Neuronal stem cell (in vitro differentiated cells): ENCODE data around the gene RAB17.

ENCODE experiments used
- DNase-seq: peaks from one replicate; pipeline ENCODE4 v3.0.0-alpha.2; 2013; ENCODE audit warnings: low spot score
- H2AFZ ChIP-seq: one replicate; pipeline ENCODE4 v1.6.1; 2013; ENCODE audit warnings: mild to moderate bottlenecking, low read length, inconsistent platforms
- H2AK5ac ChIP-seq: 2 replicates; pipeline ENCODE4 v1.6.1; 2013; ENCODE audit warnings: low read depth, mild to moderate bottlenecking, inconsistent platforms, low read length, moderate library complexity, mixed read lengths
- H2BK120ac ChIP-seq: 2 replicates; pipeline ENCODE4 v1.6.1; 2013; ENCODE audit warnings: low read depth, mild to moderate bottlenecking, inconsistent platforms, low read length, moderate library complexity, mixed read lengths
- H2BK12ac ChIP-seq: one replicate; pipeline ENCODE4 v1.6.1; 2013; ENCODE audit warnings: low read length, inconsistent platforms
- H2BK15ac ChIP-seq: 2 replicates; pipeline ENCODE4 v1.6.1; 2013; ENCODE audit warnings: mild to moderate bottlenecking, low read length, inconsistent platforms, mixed read lengths
- H2BK5ac ChIP-seq: one replicate; pipeline ENCODE4 v1.6.1; 2013; ENCODE audit warnings: inconsistent platforms, mild to moderate bottlenecking, low read length, moderate library complexity
- H3K14ac ChIP-seq: one replicate; pipeline ENCODE4 v1.6.1; 2013; ENCODE audit warnings: low read length, inconsistent platforms
- H3K18ac ChIP-seq: 2 replicates; pipeline ENCODE4 v1.6.1; 2013; ENCODE audit warnings: low read length, inconsistent platforms
- H3K23ac ChIP-seq: 2 replicates; pipeline ENCODE4 v1.6.1; 2013; ENCODE audit warnings: low read depth, mild to moderate bottlenecking, mixed read lengths, low read length, inconsistent platforms; ENCODE audit not compliant: poor library complexity
- H3K27ac ChIP-seq: replicated peaks from 3 replicates; pipeline ENCODE4 v1.5.1; 2013; ENCODE audit warnings: low read length, inconsistent platforms
- H3K27me3 ChIP-seq, 3 experiments: 2 replicates each; pipeline ENCODE4 v1.6.1; 2013; ENCODE audit warnings: low read length in 3 of 3, mild to moderate bottlenecking in 2 of 3, inconsistent platforms in 1 of 3, low read depth in 1 of 3, mixed read lengths in 1 of 3, moderate library complexity in 1 of 3; ENCODE audit not compliant: control insufficient read depth in 3 of 3, insufficient read depth in 3 of 3
- H3K36me3 ChIP-seq, 2 donors: replicated peaks in 1 of 2; 2 replicates each; pipeline ENCODE4 v1.6.1; 2013; ENCODE audit warnings: low read length in 2 of 2; ENCODE audit not compliant: control insufficient read depth in 2 of 2, insufficient read depth in 2 of 2
- H3K4ac ChIP-seq: 2 replicates; pipeline ENCODE4 v1.6.1; 2013; ENCODE audit warnings: inconsistent platforms, mild to moderate bottlenecking, low read length, moderate library complexity
- H3K4me1 ChIP-seq, 2 donors: 1 replicate in 1 of 2; 2 replicates in 1 of 2; pipeline ENCODE4 v1.6.1; 2013; ENCODE audit warnings: low read length in 2 of 2, low read depth in 1 of 2; ENCODE audit not compliant: control insufficient read depth in 2 of 2, insufficient read depth in 1 of 2
- H3K4me2 ChIP-seq: one replicate; pipeline ENCODE4 v1.6.1; 2013; ENCODE audit warnings: mild to moderate bottlenecking, low read length, inconsistent platforms; ENCODE audit not compliant: insufficient read depth, poor library complexity, severe bottlenecking
- H3K4me3 ChIP-seq, 2 donors: 2 replicates each; pipeline ENCODE4 v1.5.1; 2013; ENCODE audit warnings: low read length in 2 of 2, mild to moderate bottlenecking in 2 of 2, inconsistent platforms in 1 of 2, moderate library complexity in 1 of 2
- H3K79me1 ChIP-seq: one replicate; pipeline ENCODE4 v1.6.1; 2013; ENCODE audit warnings: low read depth, mild to moderate bottlenecking, inconsistent platforms, low read length, moderate library complexity
- H3K9ac ChIP-seq: one replicate; pipeline ENCODE4 v1.6.1; 2013; ENCODE audit warnings: mild to moderate bottlenecking, low read depth, low read length, inconsistent platforms; ENCODE audit not compliant: poor library complexity
- H3K9me3 ChIP-seq, 2 donors: replicated peaks in 1 of 2; 2 replicates each; pipeline versions ENCODE3 to v1.6.1; 2013; ENCODE audit warnings: low read length in 2 of 2, mild to moderate bottlenecking in 2 of 2, inconsistent platforms in 1 of 2, low read depth in 1 of 2, mixed read lengths in 1 of 2, moderate library complexity in 1 of 2; ENCODE audit not compliant: control insufficient read depth in 2 of 2, insufficient read depth in 1 of 2
- H4K8ac ChIP-seq: one replicate; pipeline ENCODE4 v1.6.1; 2013; ENCODE audit warnings: low read depth, mild to moderate bottlenecking, inconsistent platforms, low read length, moderate library complexity
- H4K91ac ChIP-seq: one replicate; pipeline ENCODE4 v1.6.1; 2013; ENCODE audit warnings: low read length, low read depth, mild to moderate bottlenecking, inconsistent platforms; ENCODE audit not compliant: poor library complexity
- WGBS, 2 donors: extraction: QIAGEN DNeasy Blood & Tissue Kit; methylation state at CpG; one replicate each; pipeline ENCODE4 v1.1.7; 2013; ENCODE audit warnings: missing lambda C conversion rate in 2 of 2, mixed read lengths in 1 of 2; ENCODE audit not compliant: insufficient read length in 2 of 2, insufficient replicate concordance in 1 of 2; ENCODE audit errors: extremely low coverage in 2 of 2; 5-methylcytosine and 5-hydroxymethylcytosine counted together

The RAB17 gene

DNA sequence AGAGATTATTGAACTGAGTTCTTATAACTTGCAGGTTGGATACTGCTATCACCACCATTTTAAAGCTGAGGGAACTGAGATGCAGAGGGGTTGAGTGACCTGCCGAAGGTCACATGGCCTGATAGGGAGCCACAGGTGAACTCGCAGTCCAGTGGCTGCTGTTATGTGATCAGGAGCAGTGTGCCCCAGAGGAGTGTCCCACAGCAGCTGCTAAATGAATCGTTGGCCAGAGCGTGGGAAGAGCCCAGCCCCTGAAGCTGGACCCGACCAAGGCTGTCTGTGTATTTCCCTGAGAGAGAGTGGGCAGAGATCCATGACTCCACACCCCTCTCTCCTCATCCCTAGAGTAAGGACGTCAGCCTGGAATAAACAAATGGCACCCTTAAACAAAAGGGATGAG is 50.9 kb downstream of the RAB17 start:
- Histone ChIP-seq H3K23ac (no peak overlapping the region), H3K27ac (no peak overlapping the region)
- WGBS, 2 donors = no CpG with 5 or more reads among the region's 6 CpGs

DNA sequence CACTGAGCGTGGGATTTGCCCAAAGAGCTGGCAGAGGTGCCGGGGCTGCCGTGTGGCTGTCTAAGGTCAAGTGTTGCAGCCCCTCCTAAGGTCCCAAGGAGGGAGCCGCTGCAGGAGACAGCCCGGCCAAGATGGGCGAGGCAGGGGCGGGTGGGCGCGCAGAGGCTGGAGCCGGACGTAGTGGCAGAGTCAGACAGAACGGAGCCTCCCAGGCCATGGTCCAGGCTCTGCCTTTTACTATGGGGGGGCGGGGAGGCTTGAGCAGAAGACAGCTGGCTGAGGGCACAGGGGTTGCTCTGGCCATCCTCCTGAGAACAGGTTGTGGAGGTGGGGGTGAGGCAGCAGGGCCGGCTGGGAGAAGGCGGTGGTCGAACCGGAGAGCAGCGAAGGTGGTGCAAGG is 51.6 kb downstream of the RAB17 start:
- Histone ChIP-seq H3K4ac (no peak overlapping the region), H4K8ac (no peak overlapping the region), H2BK5ac (no peak overlapping the region), H3K18ac (no peak overlapping the region), H3K14ac (no peak overlapping the region), H3K4me2 (no peak overlapping the region), H3K9ac (no peak overlapping the region), H3K36me3 (no peaks in the 10 kb centered on the region), H2AK5ac (no peak overlapping the region), H3K27ac (no peak overlapping the region), H2BK15ac (no peak overlapping the region), H3K4me3 (no peak overlapping the region), H3K23ac (peak overlapping the region; percentile 76), H3K4me1 (peaks cover 0 to 8% of the 10 kb centered on the region in 2 donors), H2BK120ac (no peak overlapping the region), H4K91ac (no peak overlapping the region), H2BK12ac (no peak overlapping the region), H3K79me1 (no peaks in the 10 kb centered on the region), H2AFZ (no peak overlapping the region), H3K9me3 (no peaks in the 10 kb centered on the region), H3K27me3 (peaks cover 0 to 8% (median 0%) of the 10 kb centered on the region in 3 experiments)
- no CpG with 5 or more reads among the region's 18 CpGs for WGBS, 2 donors
- no peak for DNase-seq

More for the DNA sequence above, 50.9 kb downstream of the RAB17 start:
- no peak overlapping the region for H3K4me2 ChIP-seq
- no peaks in the 10 kb centered on the region for H3K36me3 ChIP-seq
- no peak overlapping the region for H2BK12ac ChIP-seq
- no peaks in the 10 kb centered on the region for H3K79me1 ChIP-seq
- H2BK5ac ChIP-seq = no peak overlapping the region
- H3K4me3 ChIP-seq = no peak overlapping the region
- no peak overlapping the region for H4K91ac ChIP-seq
- no peak overlapping the region for H3K14ac ChIP-seq
- no peak overlapping the region for H2BK120ac ChIP-seq
- no peak overlapping the region for H3K18ac ChIP-seq
- H3K9ac ChIP-seq = no peak overlapping the region
- no peak overlapping the region for H3K4ac ChIP-seq
- H3K9me3 ChIP-seq = no peaks in the 10 kb centered on the region
- H2AK5ac ChIP-seq = no peak overlapping the region
- DNase-seq = no peak
- H2BK15ac ChIP-seq = no peak overlapping the region
- H4K8ac ChIP-seq = no peak overlapping the region
- peaks cover 0 to 8% (median 0%) of the 10 kb centered on the region in 3 experiments for H3K27me3 ChIP-seq
- H3K4me1 ChIP-seq = peaks cover 0 to 8% of the 10 kb centered on the region in 2 donors
- no peak overlapping the region for H2AFZ ChIP-seq

GRCh38 chr2:237538001-237538720 is 52.4 kb downstream of the RAB17 start:
- Histone ChIP-seq H3K23ac (peak overlapping the region; percentile 25), H3K9ac (peak overlapping the region; percentile 12), H3K27ac (no peak overlapping the region), H3K9me3 (no peaks in the 10 kb centered on the region), H4K91ac (no peak overlapping the region), H3K79me1 (no peaks in the 10 kb centered on the region), H2BK12ac (no peak overlapping the region), H2BK15ac (no peak overlapping the region), H3K18ac (peak overlapping the region; percentile 23), H2BK120ac (no peak overlapping the region), H3K36me3 (no peaks in the 10 kb centered on the region), H4K8ac (no peak overlapping the region), H3K4ac (no peak overlapping the region), H2AFZ (no peak overlapping the region), H3K4me1 (peaks cover 0 to 8% of the 10 kb centered on the region in 2 donors), H3K27me3 (peaks cover 0 to 8% (median 0%) of the 10 kb centered on the region in 3 experiments), H2AK5ac (no peak overlapping the region), H3K4me2 (no peak overlapping the region), H3K14ac (no peak overlapping the region), H2BK5ac (peak overlapping the region; percentile 25), H3K4me3 (no peak overlapping the region)
- DNase-seq = no peak
- WGBS, 2 donors = no CpG with 5 or more reads among the region's 29 CpGs

GRCh38 chr2:237536617-237537016 is 53.9 kb downstream of the RAB17 start:
- peak overlapping the region; percentile 26 for H3K18ac ChIP-seq
- H3K14ac ChIP-seq = peak overlapping the region; percentile 78
- no peak overlapping the region for H2BK120ac ChIP-seq
- peaks cover 4 to 8% of the 10 kb centered on the region in 2 donors for H3K4me1 ChIP-seq
- no peak overlapping the region for H2BK15ac ChIP-seq
- WGBS, 2 donors = no CpG with 5 or more reads among the region's 9 CpGs
- no peak for DNase-seq
- H2AK5ac ChIP-seq = no peak overlapping the region
- no peak overlapping the region for H3K4me3 ChIP-seq
- H4K91ac ChIP-seq = no peak overlapping the region
- no peaks in the 10 kb centered on the region for H3K36me3 ChIP-seq
- no peak overlapping the region for H3K4ac ChIP-seq
- no peak overlapping the region for H3K27ac ChIP-seq
- H3K9ac ChIP-seq = no peak overlapping the region
- no peaks in the 10 kb centered on the region for H3K79me1 ChIP-seq
- no peak overlapping the region for H4K8ac ChIP-seq
- no peak overlapping the region for H2BK5ac ChIP-seq
- H2BK12ac ChIP-seq = no peak overlapping the region
- H3K27me3 ChIP-seq = peaks cover 0 to 11% (median 0%) of the 10 kb centered on the region in 3 experiments
- H3K9me3 ChIP-seq = no peaks in the 10 kb centered on the region
- no peak overlapping the region for H2AFZ ChIP-seq
- no peak overlapping the region for H3K4me2 ChIP-seq
- peak overlapping the region; percentile 8 for H3K23ac ChIP-seq
